ENCODE measurements around the gene NEK7.
"Not testable (repeated sequence)": the region's sequence is repeated elsewhere in the genome, so short reads cannot be mapped to it uniquely, and the experiment has no call there.

NEK7 gene

DNA sequence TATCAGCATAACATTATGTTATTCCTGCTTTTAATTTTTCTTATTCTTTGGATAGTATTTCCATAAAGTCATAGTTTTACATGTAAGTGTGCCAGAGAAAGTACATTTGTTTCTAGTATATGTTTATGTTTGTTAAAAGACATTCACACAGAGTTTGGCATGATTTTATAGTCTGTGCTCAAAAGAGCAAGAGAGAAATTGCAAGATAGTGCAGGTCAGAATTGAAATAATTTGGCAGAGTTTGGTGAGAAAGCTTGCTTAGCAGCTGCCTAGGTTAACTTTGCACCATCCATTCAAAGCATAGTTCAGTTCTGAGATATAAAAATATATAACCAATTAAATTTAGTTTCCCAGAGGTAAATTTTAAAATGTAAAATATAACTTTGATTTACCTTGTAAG lies 17.0 kb downstream of the NEK7 start:
- DNase-seq: no peak

GRCh38 chr1:198174297-198174696 lies 17.5 kb downstream of the NEK7 start:
- DNase-seq: no peak

DNA sequence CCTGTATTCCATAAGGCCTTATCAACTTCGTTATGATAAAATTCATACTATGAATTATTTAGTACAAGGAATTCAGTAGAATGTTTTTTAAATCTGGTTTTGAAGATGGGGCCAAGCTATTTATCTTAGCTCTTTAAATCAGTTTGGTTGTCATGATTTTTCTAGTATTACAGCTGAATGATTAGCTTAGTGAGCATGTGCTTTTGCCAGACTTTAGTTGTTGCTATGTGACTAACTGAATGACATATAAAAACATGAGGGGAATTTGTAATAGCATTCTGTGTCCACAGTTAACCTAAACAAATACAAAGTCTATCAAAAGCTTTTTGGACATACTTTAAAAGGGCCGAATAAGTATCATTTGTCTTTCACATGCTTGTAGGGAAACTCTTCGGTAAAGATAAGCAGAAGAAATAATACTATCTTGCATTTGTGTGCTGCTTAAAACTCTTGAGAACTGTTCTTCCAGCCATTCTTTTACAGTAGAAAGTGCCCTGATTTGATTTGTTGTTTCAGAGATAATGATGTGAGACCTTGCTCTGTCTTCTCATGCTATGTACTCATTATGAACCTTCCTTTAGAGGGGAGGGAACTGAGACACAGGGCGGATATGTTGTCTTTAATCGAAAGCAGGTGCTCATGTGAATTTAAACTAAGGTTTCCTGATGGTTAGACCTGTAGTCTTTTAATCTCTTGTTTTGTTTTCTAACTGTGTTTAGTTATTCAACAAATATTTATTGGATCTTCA lies 18.8 kb downstream of the NEK7 start:
- DNase-seq: no peak

GRCh38 chr1:198176179-198176578 lies 19.4 kb downstream of the NEK7 start:
- no peak for DNase-seq

DNA sequence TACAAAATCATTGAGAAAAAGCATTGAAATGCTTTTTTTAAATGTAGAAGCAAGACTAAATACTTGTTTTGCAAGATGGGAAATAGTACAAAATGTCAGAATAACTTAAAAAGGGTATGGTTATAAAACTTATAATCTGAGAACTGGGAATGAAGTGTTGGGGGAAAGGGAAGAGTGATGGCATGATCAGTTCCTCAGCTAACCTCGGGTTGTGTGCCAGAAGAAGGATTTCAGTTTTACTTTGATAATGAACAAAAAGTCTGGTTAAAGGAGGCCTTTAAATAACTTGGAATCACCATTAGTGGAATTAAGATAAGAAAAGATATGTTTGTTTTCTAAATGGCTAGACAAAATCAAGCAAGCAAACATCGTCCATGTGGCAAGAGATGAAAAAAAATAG lies 20.7 kb downstream of the NEK7 start:
- no peak for DNase-seq

GRCh38 chr1:198178615-198179014 lies 21.8 kb downstream of the NEK7 start:
- DNase-seq: no peak

DNA sequence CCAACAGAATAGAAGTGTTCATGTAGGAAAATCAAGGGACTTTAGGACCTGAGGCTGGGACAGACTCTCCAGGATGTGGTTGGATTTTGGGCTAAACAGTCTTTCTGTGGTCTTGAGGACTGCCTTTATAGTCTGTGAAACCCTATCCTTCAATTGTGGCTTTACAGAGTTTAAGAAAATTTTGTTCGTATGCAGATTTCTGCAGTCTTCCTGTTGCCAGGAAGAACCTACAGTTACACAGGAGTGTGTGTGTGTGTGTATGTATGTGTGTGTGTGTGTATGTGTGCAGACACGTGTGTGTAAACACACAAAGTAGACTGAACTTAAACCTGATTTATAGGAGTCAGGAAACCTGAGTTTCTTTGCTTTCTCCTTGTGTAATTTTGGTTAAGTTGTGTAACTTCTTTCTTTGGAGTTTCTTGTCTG lies 22.8 kb downstream of the NEK7 start:
- no peak for DNase-seq

GRCh38 chr1:198183605-198184004 lies 26.8 kb downstream of the NEK7 start:
- no peak for DNase-seq

DNA sequence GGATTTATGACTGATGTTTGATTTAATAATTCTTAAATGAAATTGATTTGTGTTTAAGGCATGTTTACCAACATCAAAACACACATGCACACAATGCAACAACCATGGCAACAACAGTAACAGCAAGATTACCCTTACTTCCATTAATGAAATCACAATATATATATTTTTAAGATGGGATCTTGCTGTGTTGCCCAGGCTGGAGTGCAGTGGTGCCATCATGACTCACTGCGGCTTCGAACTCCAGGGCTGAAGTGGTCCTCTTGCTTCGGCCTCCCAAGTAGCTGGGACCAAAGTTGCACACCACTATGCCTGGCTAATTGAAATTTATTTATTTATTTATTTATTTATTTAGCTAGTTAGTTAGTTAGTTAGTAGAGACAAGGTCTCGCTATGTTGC lies 27.7 kb downstream of the NEK7 start:
- no peak for DNase-seq

GRCh38 chr1:198185146-198185545 lies 28.3 kb downstream of the NEK7 start:
- DNase-seq: no peak

DNA sequence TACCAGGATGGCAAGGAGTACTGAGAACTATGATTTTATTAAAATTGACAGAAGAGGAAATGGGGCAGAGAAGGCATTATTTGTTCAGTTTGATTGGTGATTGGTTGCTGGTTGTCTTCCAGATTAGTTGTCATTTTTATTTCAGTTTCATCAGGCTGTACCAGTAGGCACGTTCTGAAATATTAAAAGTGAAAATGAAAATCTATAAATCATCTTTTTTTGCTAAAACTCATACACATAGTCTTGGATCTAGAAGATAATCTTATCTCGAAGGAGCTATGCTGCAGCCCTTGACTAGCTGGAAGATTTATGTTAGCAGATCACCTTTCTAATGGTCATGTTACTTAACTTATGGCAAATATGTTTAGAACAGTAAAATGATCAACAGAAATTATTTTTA lies 29.0 kb downstream of the NEK7 start:
- no peak for DNase-seq

- no peak for DNase-seq
Observed at GRCh38 chr1:198186916-198187580, 30.2 kb downstream of the NEK7 start.

- DNase-seq: no peak
Observed at GRCh38 chr1:198187973-198188588, 31.3 kb downstream of the NEK7 start.

GRCh38 chr1:198191117-198191516 lies 34.3 kb downstream of the NEK7 start:
- DNase-seq: no peak

GRCh38 chr1:198193871-198194270 lies 37.1 kb downstream of the NEK7 start:
- DNase-seq: not testable (repeated sequence)

DNA sequence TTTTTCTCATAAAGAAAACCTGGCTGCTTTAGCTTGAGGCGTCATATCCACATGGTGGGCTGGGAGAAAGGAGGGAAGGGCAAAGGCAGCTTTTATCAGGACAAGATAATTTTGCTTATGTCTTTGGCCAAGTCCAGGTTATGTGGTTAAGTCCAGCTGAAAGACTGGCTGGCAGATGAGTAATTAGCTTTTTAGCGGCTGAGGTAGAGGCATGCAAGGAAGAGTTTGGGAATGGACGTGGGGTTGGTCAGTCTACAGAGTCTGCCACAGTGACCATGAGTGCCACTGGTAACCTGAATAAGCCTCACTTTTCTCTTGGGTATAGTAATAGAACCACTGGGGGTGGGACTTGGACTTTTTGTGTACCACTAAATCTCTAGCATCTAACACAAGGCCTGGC lies 39.8 kb downstream of the NEK7 start:
- DNase-seq: no peak

GRCh38 chr1:198197285-198197684 lies 40.5 kb downstream of the NEK7 start:
- no peak for DNase-seq

- DNase-seq: no peak
Observed at GRCh38 chr1:198199105-198199504, 42.3 kb downstream of the NEK7 start.

- DNase-seq: no peak
Observed at GRCh38 chr1:198201956-198202784, 45.4 kb downstream of the NEK7 start.

GRCh38 chr1:198203434-198203833 lies 46.6 kb downstream of the NEK7 start:
- DNase-seq: no peak

GRCh38 chr1:198205016-198205684 lies 48.4 kb downstream of the NEK7 start:
- DNase-seq: no peak

DNA sequence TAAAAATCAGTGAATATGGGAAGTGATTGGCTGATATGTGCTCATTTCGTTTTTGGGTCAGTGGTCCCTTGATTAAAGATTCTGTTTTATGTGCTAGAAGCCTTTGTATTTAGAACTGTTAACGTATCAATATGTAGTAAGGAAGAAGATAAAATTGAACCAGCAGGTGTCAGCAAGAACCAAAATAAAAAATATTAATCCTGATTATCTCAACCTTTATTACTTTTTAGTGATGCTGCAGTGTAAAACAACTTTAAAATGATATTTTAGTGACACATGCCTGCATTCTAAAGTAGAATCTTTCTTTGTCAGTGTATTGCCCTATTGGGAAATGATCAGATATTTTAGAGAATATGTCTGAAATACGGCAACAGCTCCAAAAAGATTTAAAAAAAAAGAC lies 49.5 kb downstream of the NEK7 start:
- no peak for DNase-seq

- no peak for DNase-seq
Observed at GRCh38 chr1:198211696-198212095, 54.9 kb downstream of the NEK7 start.

All from stimulated activated CD4-positive, alpha-beta T cell treated with anti-CD3 and anti-CD28 coated beads, Interleukin-4, amount 100 ng/mL, for 1 hour (primary cell).